Parathyroid adenoma (tissue), 2 donors: ENCODE results near the gene MYPOP.

Experiments used
- H2AFZ ChIP-seq: fragments of 300-600 bp; sonication (generic); one replicate; pipeline ENCODE4 v1.7.0; 2017; ENCODE audit warnings: antibody characterized with exemption, mild to moderate bottlenecking
- H3K27ac ChIP-seq: fragments of 300-600 bp; sonication (generic); one replicate; pipeline ENCODE4 v1.7.0; 2017
- H3K27me3 ChIP-seq: fragments of 300-600 bp; sonication (generic); one replicate; pipeline ENCODE4 v1.7.0; 2017; ENCODE audit warnings: low read length; ENCODE audit not compliant: control insufficient read depth, insufficient read depth
- H3K36me3 ChIP-seq: fragments of 300-600 bp; sonication (generic); one replicate; pipeline ENCODE4 v1.7.0; 2017; ENCODE audit warnings: low read length; ENCODE audit not compliant: control insufficient read depth, insufficient read depth
- H3K4me1 ChIP-seq: fragments of 300-600 bp; sonication (generic); one replicate; pipeline ENCODE4 v1.7.0; 2017; ENCODE audit warnings: control low read depth
- H3K4me2 ChIP-seq: fragments of 300-600 bp; sonication (generic); one replicate; pipeline ENCODE4 v1.7.0; 2017; ENCODE audit warnings: low read length
- H3K4me3 ChIP-seq: fragments of 300-600 bp; sonication (generic); one replicate; pipeline ENCODE4 v1.7.0; 2017; ENCODE audit warnings: low read depth, low read length
- H3K79me2 ChIP-seq: fragments of 300-600 bp; sonication (generic); one replicate; pipeline ENCODE4 v1.7.0; 2017; ENCODE audit warnings: control low read depth
- H3K9ac ChIP-seq: fragments of 300-600 bp; sonication (generic); one replicate; pipeline ENCODE4 v1.7.0; 2017; ENCODE audit warnings: mild to moderate bottlenecking
- H3K9me3 ChIP-seq: fragments of 300-600 bp; sonication (generic); one replicate; pipeline ENCODE4 v1.7.0; 2017; ENCODE audit warnings: low read length; ENCODE audit not compliant: control insufficient read depth
- TF ChIP-seq, protein P1 (sequence below): fragments of 300-600 bp; sonication (generic); IDR thresholded peaks from one replicate; pipeline ENCODE4 v1.7.0; 2017; ENCODE audit warnings: antibody characterized with exemption, mild to moderate bottlenecking
- donor health status: primary hyperparathyroidism.

The MYPOP gene

DNA sequence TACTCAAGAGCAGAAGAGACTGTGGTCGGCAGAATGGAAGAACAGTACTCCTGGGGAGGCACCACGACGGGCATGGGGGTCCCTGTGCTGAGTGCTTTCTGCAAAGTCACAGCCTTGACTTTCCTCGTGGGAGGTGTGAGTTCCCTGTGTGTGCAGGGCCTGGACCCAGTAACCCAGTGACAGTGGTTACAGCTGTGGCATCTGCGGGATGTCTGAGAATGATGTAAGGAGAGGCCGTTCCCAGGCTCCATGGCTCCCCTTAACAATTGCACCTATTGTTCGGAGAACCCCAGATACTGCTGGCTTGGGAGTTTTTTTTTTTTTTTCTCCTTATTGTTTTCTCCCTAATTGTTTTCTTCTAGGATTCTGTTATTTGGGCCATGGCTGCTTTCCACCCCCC lies 17.3 kb upstream of the MYPOP start:
- Histone ChIP-seq H3K27ac (no peak overlapping the region), H3K9me3 (no peaks in the 10 kb centered on the region), H3K27me3 (no peaks in the 10 kb centered on the region), H3K4me1 (no peaks in the 10 kb centered on the region), H3K4me2 (no peak overlapping the region), H2AFZ (no peak overlapping the region), H3K79me2 (no peaks in the 10 kb centered on the region), H3K36me3 (no peaks in the 10 kb centered on the region), H3K4me3 (no peak overlapping the region), H3K9ac (no peak overlapping the region)
- TF ChIP-seq, protein P1, sequence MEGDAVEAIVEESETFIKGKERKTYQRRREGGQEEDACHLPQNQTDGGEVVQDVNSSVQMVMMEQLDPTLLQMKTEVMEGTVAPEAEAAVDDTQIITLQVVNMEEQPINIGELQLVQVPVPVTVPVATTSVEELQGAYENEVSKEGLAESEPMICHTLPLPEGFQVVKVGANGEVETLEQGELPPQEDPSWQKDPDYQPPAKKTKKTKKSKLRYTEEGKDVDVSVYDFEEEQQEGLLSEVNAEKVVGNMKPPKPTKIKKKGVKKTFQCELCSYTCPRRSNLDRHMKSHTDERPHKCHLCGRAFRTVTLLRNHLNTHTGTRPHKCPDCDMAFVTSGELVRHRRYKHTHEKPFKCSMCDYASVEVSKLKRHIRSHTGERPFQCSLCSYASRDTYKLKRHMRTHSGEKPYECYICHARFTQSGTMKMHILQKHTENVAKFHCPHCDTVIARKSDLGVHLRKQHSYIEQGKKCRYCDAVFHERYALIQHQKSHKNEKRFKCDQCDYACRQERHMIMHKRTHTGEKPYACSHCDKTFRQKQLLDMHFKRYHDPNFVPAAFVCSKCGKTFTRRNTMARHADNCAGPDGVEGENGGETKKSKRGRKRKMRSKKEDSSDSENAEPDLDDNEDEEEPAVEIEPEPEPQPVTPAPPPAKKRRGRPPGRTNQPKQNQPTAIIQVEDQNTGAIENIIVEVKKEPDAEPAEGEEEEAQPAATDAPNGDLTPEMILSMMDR = no peak

DNA sequence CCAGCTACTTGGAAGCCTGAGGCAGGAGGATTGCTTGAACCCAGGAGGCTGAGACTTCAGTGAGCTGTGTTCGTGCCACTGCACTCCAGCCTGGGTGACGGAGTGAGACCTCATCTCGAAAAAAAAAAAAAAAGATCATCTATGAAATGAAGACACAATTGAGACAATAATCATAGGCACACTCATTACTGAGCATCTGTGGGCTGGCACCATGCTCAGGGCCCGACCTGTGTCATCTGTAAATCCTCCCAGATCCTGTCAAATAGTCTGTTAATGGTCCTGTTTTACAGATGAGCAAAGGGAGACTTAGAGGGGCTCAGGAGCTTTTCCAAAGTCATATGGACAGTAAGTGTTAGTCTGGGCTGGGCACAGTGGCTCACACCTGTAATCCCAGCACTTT lies 16.3 kb upstream of the MYPOP start:
- Histone ChIP-seq H3K4me3 (no peak overlapping the region), H3K9ac (no peak overlapping the region), H3K79me2 (no peaks in the 10 kb centered on the region), H3K9me3 (no peaks in the 10 kb centered on the region), H3K4me1 (no peaks in the 10 kb centered on the region), H3K27me3 (no peaks in the 10 kb centered on the region), H3K27ac (no peak overlapping the region), H3K36me3 (no peaks in the 10 kb centered on the region), H3K4me2 (no peak overlapping the region), H2AFZ (no peak overlapping the region)
- TF ChIP-seq, protein P1 = no peak

DNA sequence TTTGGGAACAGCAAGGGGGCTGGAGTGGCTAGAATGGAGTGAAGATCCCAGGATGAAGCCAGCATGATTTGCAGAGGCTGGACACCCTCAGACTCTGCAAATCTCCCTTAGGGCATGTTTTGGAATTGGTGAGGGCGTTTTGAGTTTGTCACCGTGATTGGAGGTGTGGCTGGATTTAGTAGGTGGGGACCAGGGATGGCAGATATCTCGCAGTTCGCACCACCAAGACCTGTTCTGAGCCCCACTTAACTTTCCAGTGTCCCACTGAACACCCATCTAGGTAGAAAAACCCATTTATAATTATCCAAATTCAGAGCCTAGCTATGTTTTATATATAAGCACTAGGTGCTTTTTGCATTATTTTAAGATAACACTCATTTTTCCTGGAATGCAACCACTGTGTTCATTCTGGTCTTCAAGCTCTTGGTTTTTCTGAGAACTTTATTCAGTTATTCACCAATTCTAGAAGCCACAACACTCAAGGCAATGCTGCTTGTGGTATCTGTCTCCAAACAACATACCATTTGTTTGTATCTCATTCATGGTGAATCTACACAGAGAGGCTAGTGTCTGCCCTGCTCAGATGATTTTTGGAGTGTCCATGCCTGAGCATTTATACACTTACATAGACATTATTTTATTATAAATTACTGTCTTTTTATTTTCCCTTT lies 15.1 kb upstream of the MYPOP start:
- TF ChIP-seq, protein P1 = no peak

DNA sequence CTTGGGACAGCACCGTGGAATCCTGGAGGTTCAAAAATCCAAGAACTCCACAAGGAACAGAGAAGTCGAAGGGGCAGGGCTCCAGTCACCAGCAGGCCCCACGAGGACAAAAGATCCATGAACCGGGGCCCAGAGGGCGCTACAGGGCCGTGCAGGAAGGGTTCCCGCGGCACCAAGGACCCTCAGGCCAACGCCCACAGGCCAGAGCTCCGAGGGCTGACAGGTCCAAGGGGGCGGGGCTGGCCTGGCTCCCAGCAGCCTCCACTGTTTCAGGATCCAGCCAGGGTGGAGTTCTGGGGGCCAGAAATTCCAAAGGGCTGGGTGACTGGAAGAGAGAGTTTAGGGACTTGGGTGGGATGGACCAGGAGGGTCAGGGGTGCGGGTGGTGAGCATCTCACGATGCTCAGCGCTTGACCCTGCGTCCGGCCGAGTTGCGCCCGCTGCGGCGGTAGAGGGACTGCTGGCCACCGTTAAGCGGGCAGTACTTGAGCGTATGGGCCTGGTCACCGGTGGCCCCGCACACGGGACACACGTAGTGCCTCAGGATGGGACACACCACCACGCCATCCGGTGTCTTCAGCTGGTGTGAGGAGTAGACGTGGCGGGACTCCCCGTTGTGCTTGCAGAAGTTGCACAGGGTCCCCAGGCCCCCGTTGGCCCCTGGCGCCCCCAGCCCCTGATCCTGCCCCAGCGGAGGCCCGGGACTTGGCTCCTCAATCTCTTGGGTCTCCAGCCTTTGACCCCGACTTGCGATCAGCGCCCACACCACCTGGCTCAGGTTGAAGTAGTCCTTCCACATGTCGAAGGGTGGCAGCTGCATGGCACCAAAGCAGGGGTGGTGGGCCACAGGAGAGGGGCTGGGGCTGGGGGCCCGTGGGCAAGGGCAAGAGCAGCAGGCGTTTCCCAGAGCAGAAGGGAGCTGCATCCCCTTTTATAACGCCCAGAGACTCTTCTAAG lies 11.7 kb upstream of the MYPOP start, which contains the start of gene NANOS2:
Gene NANOS2 (minus strand): TSS at position 905 of the 957 bp plus-strand sequence. CDS start 85 bp downstream, at position 820.
- no peaks in the 10 kb centered on the region for H3K27me3 ChIP-seq
- H3K4me3 ChIP-seq = no peak within 1 kb of the TSS

More for the DNA sequence above, 15.1 kb upstream of the MYPOP start:
- Histone ChIP-seq H2AFZ (no peak overlapping the region), H3K4me1 (no peaks in the 10 kb centered on the region), H3K27me3 (no peaks in the 10 kb centered on the region), H3K79me2 (no peaks in the 10 kb centered on the region), H3K27ac (no peak overlapping the region), H3K36me3 (no peaks in the 10 kb centered on the region), H3K4me3 (no peak overlapping the region), H3K4me2 (no peak overlapping the region), H3K9ac (no peak overlapping the region), H3K9me3 (no peaks in the 10 kb centered on the region)

More for the DNA sequence above, 11.7 kb upstream of the MYPOP start, which contains the start of gene NANOS2:
- Histone ChIP-seq H2AFZ (no peak within 1 kb of the TSS), H3K4me2 (no peak within 1 kb of the TSS), H3K4me1 (no peaks in the 10 kb centered on the region), H3K27ac (no peak within 1 kb of the TSS), H3K9ac (no peak within 1 kb of the TSS), H3K79me2 (no peaks in the 10 kb centered on the region), H3K36me3 (no peaks in the 10 kb centered on the region), H3K9me3 (no peaks in the 10 kb centered on the region)
- TF ChIP-seq, protein P1 = no peak
